H54 (cell line): Measurements from ENCODE around the gene AGPAT2.

Experiments used
- DNase-seq: peaks from one replicate; pipeline ENCODE4 v3.0.0; 2011; ENCODE audit warnings: low spot score, mixed read lengths; ENCODE audit not compliant: insufficient read length
- FAIRE-seq: peaks from 3 replicates; lab custom pipeline; 2011; peaks lifted over from hg19 to GRCh38; lab: Jason Lieb, UNC
- POLR2A ChIP-seq: IDR thresholded peaks from 2 replicates; pipeline ENCODE4 v1.6.1; 2011; ENCODE audit warnings: low read depth, mild to moderate bottlenecking, low read length

The AGPAT2 gene

GRCh38 chr9:136665704-136666371 lies 21.4 kb downstream of the AGPAT2 start:
- DNase-seq = peak; percentile 84
- no peak for FAIRE-seq
- TF ChIP-seq POLR2A = peak; percentile 37; the same call in 1 of the 2 replicates

- FAIRE-seq (no peak), DNase-seq (no peak)
- no peak for TF ChIP-seq POLR2A
Measured at GRCh38 chr9:136665111-136665703, 22.1 kb downstream of the AGPAT2 start.

- DNase-seq (no peak), FAIRE-seq (no peak)
- no peak for TF ChIP-seq POLR2A
Measured at GRCh38 chr9:136664000-136664915, 23.0 kb downstream of the AGPAT2 start.

- no peak for FAIRE-seq
- no peak for DNase-seq
- no peak for TF ChIP-seq POLR2A
Measured at GRCh38 chr9:136662656-136663581, 24.3 kb downstream of the AGPAT2 start, which contains the start of gene EGFL7. TSS of gene EGFL7 (plus strand) at chr9:136662916. CDS start at chr9:136668283, 5,367 bp downstream.

- DNase-seq = no peak
- no peak for FAIRE-seq
- no peak for TF ChIP-seq POLR2A
Measured at GRCh38 chr9:136662326-136662655, 25.0 kb downstream of the AGPAT2 start.

- FAIRE-seq = no peak
- no peak for TF ChIP-seq POLR2A
Measured at GRCh38 chr9:136661641-136662325, 25.5 kb downstream of the AGPAT2 start.

GRCh38 chr9:136660971-136661550 lies 26.2 kb downstream of the AGPAT2 start:
- no peak for DNase-seq
- no peak for FAIRE-seq
- no peak for TF ChIP-seq POLR2A

More at GRCh38 chr9:136661641-136662325, 25.5 kb downstream of the AGPAT2 start:
- no peak for DNase-seq

GRCh38 chr9:136659861-136660784 lies 27.1 kb downstream of the AGPAT2 start:
- DNase-seq = no peak
- TF ChIP-seq POLR2A = no peak
- FAIRE-seq = no peak

- TF ChIP-seq POLR2A = no peak
- no peak for DNase-seq
- FAIRE-seq = no peak
Measured at GRCh38 chr9:136658849-136659535, 28.3 kb downstream of the AGPAT2 start.

- TF ChIP-seq POLR2A = no peak
- FAIRE-seq = no peak
- no peak for DNase-seq
Measured at GRCh38 chr9:136657974-136658848, 29.0 kb downstream of the AGPAT2 start.
